Activated CD4-positive, alpha-beta T cell treated with anti-CD3 and anti-CD28 coated beads, Interleukin-2, Interleukin-4, amounts not matched to agents 100 ng/mL and 50 ng/mL, durations not matched to agents 16 hours and 8 hours (primary cell): ENCODE data around the gene ZMIZ1.

Experiments used
- DNase-seq: peaks from one replicate; pipeline ENCODE4 v3.0.0-alpha.2; 2020; ENCODE audit warnings: low spot score

Gene ZMIZ1

DNA sequence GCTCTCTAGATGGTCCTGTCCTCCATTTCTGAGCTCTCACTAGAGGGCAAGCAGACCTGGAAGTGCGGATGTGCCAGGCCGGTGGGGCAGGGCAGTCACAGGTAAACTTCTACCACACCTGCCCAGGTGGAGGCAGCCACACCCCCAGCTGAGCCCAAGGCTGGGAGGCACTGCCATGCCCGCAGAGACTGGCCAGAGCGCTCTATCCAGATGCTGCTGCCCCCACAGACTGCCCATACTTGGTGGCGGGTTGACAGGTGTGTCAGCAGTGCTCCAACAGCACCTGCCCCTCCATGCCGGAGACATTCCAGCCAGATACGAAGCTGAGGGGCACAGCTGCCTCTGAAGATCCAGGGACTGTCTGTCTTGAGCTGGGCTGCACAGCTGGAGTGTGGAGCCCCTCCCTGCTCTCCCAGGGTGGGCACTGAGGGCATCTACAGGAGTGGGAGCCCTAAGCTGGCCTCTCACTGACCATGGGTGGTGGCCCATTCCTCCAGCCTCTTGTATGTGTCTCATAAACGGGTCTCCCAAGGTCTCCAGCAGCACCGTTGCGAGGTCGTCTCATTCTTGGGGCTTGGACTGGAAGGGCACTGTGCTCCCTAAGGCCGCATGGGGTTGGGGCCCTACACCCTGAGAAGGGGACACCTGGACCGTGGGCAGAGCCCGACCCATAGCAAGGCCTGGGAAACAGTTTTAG lies 240.4 kb downstream of the ZMIZ1 start:
- no peak for DNase-seq

DNA sequence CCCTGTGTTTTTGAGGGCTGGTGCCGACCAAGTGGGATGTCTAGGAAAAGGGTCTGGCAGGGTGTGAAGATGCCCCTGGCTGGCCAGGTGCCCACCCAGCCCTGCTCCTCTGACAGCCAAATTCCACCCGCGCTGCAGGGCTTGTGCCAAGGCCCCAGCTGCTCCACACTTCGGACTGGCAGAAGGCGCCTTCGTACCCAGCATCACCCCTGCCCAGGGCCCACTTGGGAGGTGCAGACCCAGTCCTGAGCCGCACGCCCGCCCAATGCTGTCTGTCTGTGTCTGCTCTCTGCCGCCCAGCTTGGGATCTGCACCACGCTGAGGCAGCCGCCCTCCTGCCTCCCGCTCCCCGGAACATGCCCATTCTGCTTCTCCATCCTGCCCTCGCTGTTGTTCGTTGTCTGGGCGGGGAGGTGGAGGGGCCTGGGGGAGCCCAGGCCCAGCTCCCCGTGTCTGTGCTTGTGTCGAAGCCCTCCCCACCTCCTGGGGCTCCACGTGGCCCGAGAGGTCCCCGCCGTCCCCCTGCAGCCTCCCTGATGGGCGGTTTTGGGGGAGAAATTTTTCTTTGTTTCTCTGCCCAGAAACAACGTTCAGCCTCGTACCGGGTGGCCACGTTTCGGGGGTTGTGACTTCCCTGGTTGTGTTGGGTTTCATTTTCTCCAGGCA lies 241.6 kb downstream of the ZMIZ1 start:
- DNase-seq, result no peak

DNA sequence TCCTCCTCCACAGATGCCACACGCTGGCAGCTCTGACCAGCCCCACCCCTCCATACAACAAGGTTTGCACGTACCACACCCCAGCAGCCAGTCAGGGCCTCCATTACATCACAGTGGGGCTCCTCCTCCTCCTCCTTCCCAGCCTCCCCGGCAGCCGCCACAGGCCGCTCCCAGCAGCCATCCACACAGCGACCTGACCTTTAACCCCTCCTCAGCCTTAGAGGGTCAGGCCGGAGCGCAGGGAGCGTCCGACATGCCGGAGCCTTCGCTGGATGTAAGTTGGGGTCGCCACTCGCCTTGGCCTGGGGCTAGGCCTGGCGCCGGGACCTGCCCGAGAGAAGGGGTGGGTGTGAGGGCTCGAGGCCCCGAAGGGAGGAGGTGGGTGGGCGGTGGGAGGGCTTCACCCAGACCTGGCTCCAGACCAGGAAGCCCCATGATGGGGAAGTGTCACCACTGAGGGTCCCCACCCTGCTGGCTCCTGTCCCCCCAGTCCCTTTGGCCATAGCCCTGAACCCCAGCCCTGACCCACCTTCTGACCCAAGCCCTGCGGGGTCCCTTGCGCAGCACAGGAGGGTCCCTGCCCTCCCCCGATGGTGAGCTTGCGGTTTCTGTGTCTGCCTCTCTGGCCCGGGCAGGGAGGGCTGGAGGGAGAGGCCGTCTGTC lies 242.3 kb downstream of the ZMIZ1 start:
- DNase-seq, result no peak

DNA sequence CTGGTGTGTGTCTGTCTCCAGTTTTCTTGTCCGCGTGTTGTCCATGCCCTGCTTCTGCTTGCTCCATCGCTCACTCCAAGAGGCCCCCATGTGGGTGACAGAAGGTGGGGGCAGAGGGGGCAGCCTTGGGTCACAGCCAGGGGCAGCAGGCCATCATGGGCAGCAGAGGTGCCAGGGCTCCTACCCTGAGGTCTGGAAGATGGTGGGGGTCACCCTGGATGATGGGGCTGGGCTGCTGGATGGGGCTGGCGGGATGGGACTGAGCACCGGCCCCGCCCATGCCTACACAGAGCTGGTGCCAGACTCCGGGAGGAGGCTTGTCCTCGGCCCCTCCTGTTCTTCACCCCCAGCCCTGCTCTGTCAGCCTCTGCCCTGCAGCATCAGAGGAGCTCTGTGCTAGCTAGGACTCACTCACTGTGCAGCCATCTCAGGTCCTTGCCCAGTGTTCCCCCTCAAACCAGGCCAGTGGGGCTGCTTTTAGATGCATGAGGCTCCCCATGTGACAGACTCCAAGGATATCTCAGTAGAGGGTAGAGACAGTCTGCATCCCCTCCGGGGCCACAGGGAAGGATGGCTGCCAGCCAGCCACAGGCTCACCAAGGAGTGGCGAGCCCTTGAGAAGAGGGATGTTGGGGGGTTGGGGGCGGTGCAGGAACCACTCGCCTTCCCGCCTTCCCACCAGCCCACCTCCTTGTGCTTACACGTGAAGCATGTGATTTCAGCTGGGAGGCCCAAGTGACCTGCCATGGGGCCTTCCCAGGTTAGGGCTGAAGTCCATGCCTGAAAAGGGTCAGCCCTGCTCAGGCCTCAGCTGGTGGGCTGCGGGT lies 243.0 kb downstream of the ZMIZ1 start:
- DNase-seq, result no peak

DNA sequence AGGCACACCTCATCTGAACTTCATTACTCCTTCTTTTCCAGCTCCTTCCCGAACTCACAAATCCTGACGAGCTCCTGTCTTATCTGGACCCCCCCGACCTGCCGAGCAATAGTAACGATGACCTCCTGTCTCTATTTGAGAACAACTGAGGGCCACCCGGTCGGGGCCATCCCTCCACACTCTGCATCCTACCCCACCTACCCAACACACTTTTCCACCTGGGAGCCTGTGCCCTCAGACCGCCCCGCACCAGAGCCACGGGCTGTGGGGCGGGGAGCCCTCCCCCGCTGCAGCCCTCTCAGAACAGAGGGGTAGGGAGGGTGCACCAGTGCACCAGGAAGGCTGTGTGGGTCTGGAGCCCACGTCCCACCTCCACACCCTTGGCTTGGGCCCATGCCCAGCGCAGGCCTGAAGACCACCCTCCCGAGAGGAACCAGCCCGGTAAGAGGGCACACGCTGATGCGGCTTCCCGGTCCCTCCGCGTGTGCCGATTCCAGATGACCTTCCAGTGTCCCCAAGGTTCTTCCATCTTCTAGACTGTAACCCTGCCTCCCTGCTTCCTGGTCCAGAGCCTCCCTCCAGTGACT lies 243.9 kb downstream of the ZMIZ1 start:
- no peak for DNase-seq

DNA sequence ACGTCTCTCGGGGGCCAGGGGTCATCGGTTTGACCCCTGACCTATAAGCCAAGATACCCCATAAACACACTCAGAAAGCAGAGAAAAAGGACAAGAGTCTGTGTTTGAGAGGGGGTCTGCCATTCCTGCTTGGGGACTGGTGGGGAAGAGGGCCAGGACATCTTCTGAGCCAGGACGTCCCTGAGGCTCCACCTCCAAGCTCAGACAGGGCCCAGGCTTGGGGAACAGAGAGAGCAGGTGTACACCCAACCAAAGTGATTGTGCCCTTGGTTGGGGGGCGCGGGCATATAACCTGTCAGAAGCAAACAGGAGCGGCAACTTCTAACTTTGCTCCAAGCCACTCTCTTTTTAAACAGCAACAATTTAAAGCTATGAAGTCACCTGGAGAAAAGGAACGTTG lies 244.6 kb downstream of the ZMIZ1 start:
- no peak for DNase-seq

DNA sequence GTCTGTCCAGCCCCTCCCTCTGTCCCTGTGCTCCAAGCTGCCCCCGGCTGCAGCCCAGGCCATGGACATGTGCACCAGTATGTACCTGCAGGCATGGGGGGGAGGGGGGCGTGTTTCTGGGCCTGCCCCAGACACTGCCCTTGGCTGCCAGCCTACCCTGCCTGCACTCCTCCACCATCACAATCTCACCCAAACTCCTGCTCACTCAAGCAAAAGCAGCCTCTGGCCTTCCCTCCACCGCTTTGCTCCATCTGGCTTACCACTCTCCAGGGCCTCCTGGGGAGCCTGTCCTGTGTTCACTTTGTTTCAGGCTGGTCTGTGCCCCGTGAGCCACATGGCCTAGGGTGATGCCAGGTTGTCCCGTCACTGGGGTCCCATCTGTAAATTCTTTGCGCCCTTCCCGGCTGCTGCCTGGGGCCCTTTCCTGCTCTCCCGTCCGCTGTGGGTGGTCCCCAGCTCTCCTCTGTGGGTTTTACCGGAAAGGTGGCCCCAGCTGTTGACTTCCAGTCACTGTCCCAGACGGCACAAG lies 245.2 kb downstream of the ZMIZ1 start:
- DNase-seq, result no peak

DNA sequence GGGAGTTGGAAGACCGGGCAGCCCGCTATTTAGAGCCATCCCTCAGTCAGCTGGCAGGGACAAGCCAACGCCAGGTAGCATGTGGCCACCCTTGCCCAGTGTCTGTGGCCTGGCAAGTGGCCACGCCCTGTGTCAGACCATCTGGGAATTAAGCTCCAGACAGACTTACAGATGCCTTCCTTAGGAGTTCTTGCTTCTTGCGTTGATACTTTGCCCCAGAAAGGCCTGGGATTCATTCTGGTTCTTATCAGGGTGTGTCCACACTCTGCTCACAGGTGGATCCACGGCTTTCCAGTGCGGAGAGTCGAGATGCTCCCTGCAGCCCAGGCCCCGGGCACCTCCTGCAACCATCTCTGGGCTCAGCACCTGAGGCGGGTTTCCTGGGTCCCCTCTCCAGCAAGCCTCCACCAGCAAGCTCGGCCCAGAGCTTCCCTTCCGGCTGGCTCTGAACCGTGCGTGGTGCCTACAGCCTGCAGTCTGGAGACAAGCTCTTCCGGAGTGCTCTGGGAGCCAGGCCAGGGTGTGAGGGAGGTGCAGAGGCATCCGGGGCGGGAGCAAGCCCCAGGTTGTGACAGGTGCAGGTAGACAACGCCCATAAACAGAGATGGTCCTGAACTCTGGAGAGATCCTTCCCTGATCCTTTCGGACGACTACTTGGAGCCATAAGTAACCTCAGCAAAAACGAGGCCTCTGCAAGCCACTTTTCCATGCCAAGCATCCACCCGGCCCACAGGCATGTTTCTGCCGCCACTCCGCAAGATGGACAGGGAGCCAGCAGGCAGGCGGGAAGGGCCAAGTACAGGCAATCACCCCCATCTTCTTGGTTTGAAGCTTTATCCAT lies 246.2 kb downstream of the ZMIZ1 start:
- no peak for DNase-seq

DNA sequence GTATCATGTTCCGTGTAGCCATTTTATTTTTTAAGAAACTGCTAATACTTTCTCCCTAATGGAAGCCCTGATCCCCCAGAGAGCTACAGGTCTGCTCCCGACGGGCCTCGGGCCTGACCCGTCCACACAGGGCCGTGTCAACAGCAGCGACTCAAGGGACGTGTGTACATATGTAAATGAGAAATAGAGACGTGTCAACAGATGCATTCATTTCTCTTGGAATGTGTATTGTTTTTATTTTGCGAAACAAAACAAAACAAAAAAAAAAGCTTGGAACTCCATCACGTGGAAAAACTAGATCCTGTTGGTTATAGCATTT lies 246.8 kb downstream of the ZMIZ1 start:
- no peak for DNase-seq

DNA sequence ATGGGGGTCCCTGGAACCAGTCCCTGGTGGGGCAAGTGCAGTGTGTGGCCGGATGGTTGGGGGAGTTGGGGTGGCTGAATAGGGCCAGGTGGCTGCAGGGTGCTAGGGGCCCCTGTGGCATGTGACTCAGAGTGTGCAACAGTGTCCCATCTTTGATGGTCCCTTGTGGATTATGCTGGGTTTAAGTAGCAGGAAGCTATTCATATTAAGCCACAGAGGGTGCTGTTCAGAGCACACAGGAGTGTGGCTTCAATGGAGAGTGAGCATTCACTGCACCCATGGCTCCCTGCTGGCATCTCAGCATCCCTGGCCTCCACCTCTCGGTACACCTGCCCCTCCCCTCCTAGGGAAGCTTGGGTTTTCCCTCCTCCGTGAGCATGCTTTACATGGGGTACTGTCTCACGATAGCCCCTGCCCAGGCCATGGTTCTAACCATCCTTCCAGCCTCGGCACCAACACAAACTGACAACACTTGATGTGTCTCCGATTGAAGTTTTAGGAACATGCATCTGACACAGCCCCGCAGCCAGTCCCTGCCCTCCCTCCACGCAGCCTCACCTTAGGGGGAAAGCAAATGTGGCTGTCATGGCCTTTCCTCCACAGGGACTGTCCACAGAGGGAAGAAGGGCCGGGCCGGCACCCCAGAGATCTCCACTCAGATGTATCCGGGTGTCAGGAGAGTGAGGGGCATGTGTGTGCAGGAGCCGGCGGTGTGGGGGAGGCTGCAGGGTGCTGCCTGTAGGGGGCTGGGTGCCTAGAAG lies 248.1 kb downstream of the ZMIZ1 start:
- peak; percentile 64 for DNase-seq

DNA sequence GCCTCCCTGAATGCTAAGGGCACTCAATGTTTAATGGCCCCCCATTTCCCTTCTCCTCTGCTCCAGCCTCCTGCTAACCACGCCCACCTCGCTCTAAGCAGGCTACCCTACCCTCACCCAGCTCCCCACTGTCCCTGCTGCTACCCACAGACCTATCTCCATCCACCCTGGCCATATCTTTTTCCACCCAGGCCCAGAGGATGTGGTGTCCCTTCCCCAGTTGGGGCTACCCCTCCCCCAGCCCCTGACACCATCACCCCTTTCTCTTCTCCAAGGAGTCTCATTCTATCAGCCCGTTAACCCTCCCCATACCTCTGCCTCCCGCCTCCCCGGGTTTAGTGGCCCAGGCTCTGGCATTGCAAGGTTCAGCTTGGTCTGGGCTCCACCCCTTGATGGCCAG lies 249.6 kb downstream of the ZMIZ1 start:
- DNase-seq, result no peak

DNA sequence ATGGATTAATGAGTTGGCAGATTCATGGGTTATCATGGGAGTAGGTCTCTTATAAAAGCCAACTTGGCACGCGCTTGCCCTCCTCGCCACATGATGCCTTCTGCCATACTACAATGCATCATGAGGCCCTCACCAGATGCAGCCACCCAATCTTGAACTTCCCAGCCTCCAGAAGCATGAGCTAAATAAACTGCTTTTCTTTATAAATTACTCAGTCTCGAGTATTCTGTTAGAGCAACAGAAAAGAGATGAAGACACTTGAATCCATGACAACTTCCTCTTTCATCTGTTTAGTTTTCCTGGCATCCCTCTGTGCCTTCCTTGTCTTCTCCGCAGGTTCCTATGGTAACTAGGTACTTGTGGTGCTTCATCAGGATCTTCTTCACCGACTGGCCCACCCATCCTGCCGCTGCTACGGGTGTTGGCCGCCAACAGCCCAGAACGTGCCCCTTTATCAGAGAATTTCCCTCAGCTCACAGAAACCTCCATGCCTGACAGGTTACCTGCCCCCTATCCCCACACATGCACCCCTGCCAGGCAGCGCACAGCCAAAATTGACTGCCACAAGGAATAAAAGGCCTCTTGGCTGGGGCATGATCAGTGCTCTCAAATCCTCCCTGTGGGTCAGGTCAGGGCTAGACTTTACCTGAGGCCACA lies 250.5 kb downstream of the ZMIZ1 start:
- DNase-seq, result no peak

DNA sequence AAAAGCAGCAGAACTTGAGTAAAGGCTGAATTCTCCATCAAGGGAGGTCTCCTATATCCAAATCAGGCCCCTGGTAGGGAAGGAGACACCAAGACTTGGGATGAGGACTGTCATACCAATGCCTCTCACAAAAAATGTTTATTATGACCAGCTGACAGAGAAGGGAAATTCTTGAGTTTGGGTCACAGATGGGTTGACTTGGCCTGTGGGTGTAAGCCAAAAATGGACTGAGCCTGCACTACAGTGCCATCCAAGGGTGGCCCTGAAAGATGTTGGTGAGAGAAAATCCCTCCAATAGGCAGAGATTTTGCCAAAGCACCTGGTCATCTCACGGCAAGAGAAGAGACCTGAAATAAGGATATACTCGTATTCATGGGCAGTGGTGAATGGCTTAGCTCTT lies 251.6 kb downstream of the ZMIZ1 start:
- no peak for DNase-seq

DNA sequence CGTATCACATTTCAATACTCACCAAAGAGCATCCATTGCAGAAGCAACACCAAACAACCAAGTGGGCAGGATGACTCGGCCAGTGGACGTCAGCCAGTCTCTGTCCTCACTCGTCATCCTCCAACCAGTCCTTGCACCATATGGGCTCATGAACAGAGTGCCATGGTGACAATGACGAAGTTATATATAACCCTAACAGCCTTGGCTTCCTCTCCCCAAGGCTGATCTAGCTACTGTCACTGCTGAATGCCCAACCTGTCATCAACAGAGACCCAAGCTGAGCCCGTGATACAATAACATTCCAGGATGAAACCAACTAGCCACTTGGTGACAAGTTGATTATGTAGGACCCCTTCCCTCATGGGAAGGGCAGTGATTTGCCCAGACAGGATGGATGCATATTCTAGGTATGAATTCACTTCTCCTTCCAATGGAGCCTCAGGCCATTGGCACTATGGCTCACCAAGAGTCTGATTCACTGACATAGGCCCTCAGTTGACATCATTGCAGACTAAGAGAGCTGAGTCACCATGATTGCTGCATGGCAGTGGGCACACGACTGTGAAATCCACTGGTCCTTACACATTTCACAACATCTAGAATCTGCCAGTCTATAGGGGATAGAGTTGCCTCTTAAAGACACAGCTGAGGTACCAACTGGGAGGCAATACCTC lies 252.2 kb downstream of the ZMIZ1 start:
- DNase-seq, result peak; percentile 68

DNA sequence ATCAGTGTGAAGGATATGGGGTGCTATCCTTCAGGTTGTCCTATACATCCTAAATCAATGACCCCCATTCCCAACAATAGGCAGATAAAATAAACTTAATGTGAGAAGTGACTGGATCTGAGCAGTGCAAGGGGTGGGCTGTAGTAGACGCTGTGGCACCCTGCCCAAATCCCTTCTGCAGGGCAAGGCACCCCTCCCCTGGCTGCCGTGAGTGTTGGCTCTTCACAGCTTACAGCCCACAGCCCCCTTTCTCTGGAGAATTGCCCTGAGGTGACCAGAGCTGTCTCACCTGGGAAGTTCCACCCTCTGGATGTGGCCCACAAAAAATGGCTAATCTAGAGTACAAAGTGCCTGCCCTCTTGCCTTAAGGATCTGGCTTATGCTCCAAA lies 252.7 kb downstream of the ZMIZ1 start:
- no peak for DNase-seq

DNA sequence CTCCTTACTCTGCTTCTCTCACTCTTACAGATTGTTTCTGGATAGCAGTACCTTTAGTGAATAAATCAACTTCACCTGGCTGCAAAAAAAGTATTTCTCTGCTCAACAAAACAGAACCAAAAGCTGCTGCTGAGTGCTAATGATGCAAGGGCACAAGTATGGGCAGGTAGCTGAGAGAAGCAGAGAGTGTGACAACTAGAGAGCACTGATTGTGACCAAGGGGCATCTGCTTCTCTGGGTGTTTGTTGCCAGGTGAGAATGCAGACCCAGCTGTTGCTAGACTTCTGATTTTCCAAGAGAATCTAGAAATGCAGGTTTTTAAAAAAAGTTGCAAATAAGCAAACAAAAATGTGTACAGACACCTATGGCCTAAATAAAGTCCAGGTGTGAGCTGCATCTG lies 253.2 kb downstream of the ZMIZ1 start:
- DNase-seq, result no peak

DNA sequence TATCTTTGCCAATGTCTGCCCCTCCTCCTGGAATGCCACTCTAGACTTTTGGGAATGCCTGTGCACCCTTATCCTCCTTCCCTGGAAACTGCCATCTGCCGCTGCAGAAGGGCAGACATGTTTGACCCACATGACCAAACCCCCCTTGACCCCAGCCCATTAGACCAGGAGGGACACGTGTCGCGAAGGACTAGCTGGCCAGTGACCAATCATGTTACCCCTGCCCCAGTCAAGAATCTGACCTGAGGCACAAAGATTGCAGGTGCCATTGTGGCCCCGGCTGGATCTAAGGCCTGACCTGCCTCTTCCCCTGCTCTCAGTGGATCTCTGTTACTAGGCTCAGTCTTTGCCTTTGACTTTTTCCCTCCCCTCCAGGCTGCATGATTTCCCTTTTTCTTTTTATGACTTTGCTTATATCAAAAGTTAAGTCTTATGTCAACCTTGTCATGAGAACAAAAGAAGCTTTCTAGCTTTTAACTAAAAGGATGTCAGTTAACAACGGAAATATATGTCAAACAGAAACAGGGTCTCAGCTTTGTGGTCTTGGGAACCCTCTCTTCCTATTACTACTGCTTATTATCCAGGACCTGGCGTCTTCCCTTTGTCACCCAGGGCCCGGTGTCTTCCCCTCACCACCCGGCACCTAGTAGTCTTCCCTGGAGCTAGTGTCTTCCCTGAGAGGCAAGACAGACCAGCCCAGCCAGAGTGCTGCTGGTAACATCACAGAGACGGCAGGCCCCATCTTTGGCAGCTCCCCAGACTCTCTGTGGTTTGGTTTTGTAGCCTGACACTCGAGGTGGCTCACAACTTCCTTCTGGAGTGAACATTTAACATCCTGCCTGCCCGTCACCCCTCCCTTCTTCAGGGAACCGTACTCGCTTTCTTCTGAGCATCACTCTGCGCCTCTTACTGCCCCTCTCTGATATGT lies 254.1 kb downstream of the ZMIZ1 start:
- DNase-seq, result peak; percentile 86

DNA sequence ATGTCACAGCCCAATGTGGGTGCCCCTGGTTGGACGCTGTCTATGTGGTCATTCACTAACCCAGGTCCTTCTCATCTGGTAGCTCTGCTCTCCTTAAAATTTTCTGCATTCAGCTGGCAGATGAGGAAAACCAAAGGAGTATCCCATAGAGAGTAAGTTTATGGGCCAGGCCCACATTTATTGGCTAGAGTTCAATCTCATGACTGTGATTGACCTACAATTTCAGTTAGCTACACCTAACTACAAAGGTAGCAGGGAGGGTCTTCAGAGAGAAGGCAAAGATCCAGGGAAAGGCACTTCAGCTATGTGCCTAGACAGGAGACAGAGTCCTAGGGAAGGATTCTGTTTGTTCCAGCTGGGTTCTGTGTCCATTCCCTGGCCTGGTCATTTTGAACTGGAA lies 254.8 kb downstream of the ZMIZ1 start:
- DNase-seq, result no peak
